Measurements from ENCODE around the gene DOCK9.

DOCK9 gene

DNA sequence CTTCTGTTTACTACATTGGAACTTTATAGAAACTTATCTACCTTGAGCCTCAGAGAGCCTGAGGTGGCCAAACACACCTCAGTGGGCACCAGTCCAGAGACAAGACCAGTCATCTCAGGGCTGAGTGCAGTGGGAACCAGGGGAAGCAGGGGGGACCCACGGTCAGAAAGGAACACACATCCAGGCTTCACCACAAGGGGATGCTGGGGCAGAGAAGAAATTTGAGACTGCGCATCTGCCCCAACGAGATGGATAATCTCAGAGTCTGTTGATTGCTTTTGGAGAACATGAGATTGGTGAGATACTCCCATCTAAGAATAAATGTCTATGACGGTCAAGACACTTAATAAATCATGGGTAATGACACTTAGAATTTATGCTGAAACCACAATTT is 98.7 kb downstream of the DOCK9 start:
- no peak for DNase-seq

DNA sequence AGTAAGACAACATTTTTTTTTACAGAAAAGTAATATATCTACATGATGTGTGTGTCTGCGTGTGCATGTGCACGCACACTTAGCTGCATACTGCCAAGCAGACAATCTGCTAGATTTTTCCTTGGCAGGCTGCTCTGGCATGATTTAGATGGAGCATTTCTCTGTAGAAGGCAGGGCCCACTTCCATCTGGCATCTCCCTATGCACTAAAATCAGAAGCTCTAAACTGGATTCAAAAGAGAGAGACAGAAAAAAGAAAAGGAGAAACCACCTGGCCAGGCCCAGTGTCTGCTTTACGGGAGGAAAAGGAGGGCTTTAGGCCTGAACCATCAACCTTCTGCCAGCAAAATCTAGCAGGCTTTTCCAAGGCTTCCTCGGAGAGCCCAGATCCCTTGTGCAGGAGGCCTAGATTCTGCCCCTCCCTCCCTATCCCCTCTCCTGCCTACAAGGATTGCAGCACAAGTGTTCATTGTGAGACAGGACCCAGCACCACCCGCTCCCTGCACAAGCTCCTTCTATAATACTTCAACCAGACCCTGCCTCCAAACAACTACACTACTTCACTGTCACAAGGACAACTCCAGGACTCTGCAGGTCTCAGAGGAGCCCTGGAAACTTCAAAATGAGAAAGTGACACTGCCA is 99.3 kb downstream of the DOCK9 start:
- DNase-seq, result no peak

DNA sequence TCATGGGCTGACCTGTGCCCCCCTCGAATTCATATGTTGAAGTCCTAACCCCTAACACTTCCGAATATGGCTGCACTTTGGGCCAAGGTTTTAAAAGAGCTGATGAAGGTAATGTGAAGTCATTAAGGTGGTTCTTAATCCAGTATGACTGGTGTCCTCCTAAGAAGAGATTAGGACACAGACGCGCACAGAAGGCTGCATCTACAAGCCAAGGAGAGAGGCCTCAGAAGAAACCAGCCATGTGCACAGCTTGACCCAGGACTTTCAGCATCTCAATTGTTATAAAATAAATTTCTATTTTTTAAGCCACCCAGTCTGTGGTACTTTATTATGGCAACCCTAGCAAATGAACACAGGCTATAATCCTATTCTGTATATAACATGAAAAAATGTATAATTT is 99.9 kb downstream of the DOCK9 start:
- DNase-seq, result no peak

DNA sequence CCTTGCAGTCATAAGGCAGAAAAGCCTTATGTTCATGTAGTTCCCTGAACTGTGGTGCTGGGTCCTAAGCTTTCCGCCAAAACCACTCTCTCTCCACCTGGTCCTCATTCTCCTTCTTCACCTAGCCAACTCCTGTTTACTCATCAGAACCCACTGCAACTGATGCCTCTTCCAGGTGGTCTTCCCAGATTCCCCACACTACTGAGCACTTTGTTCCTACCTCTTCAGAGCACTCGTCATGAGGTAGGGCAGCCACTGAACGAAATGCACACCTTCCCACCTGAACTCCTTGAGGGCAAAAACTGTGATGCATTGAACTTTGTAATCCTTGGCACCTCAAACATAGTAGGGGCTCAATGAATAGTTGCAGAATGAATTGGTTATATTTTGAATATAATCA is 100.4 kb downstream of the DOCK9 start:
- no peak for DNase-seq

DNA sequence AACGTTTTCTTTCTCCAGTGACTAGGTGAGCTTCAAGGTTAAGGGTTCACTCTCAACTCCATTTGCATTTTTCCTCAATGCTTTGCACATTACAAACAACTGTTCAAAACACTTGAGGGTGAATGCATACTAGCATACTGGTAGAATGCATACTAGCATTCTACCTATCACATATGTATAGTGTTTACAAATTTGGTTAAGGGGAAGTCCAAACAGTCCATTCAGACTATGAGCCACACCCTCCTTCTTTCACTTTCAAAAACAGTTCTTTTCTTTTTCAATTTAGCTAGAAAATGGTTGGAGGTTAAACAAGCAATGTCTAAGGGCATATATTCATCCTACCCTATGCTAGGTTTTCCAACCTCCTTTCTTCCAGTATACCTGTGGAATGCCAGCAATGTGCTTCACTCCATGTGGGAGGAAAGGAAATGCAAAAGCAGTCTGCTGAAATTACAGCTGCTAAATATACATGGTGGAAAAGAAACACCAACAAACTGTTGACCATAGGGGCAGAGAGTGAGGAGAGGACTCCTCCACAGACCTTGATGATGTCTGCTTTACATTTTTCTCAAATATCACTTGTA is 102.6 kb downstream of the DOCK9 start:
- no peak for DNase-seq

DNA sequence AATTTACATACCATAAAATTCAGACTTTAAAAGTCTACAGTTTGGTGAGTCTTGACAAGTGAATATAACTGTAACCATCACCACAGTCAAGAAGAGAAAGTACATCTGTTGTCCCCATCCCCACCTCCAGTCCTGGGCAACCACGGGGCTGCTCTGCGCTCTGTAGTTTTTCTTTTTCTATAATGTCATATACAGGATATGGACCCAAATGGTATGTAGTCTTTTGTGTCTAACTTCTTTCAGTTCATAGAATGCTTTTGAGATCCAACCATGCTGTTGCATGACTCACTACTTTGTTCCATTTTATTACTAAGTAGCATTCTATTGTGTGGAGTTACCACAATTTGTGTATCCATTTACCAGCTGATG is 103.9 kb downstream of the DOCK9 start:
- DNase-seq, result no peak

DNA sequence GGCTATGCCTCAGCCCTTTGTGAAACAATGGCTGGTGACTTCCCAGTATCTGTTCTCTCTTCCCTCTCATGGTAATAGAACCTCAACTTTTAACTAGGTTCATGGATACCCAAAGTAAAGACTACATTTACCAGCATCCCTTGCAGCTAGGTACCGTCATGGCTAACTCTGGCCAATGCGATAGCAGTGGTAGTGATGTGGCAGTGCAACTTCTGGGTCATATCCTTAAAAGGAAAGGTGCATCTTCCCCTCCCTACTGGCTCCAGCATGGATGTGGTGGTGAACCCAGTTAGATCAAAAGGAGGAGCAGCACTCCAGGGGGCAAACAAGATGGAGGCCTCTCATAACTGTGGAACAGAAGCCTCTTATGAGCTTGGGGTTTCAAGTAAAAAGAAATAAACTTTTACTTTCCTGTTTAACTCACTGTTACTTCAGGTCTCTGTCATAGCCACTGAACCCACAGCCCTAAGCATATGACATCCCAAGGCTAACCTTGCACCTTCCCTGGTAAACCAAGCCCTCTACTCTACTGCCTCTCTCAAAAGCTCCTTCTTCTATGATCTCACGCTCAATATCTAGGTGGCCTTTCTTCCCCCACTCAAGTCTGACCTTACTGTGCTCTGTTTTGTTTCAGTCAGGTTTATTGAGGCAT is 104.4 kb downstream of the DOCK9 start:
- DNase-seq, result no peak

DNA sequence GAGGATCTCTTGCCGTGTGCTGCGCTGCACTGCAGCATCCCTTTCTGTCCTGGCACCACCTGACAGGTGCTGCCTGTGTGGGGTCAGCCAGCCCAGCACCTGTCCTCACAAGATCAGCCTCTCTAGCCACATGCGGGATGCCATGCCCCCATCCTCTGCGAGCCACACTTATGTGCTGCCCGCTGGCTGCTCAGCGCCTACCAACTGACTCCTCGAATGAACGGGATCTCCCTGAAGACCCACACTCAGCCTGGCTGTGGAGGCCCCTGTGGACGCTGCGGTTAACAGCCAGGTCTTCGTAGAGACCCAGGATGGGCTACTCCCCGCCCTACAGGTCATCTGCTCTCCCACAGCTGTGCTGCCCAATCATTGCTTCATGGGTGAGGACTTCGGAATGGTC is 106.1 kb downstream of the DOCK9 start:
- no peak for DNase-seq

DNA sequence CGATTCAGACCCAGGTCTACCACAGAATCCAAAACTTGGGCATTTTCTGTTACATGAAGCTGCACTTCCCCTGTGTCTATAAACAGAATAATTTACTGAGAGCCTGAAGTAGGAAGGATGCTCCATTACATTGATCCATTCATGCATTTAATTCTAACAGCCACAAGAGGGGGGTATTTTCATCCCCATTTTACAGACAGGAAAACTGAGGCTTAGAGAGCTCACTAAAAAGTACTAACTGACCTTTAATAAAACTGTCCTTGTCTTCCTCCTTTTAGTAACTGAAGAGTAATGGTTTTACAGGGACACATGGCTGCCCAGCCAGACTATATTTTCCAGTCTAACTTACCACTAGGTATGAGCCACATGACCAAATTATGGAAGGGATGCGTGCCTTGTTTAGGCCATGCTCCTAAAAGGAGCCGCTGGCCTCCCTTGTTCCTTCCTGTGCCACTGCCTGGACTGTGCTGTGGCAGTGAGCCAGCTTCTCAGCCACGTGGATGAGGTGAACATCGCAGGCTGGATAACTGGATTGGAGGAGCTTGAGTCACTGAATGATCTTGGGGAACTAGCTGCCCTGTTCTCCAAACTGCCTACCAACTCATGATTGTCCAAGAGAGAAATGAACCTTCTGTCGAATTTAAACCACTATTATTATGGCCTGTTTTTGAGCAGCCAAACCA is 108.3 kb downstream of the DOCK9 start:
- DNase-seq, result no peak

DNA sequence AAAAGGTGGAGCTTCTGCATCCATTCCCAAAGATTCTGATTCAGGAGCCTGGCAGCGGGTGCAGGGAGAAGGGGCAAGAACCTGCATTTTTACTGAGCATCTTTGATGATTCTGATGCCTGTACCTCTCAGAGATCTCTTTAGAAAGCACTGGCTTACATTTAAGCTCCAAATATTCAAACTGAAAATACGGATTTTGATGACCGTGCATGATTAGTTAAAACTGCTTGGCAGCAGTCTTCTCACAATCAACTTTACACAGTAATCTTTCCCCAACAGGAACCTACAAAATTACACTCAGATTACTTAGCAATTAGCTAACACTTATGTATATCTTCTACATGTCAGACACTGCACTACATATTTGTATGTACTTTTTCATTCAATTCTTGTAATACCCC is 108.9 kb downstream of the DOCK9 start:
- no peak for DNase-seq

DNA sequence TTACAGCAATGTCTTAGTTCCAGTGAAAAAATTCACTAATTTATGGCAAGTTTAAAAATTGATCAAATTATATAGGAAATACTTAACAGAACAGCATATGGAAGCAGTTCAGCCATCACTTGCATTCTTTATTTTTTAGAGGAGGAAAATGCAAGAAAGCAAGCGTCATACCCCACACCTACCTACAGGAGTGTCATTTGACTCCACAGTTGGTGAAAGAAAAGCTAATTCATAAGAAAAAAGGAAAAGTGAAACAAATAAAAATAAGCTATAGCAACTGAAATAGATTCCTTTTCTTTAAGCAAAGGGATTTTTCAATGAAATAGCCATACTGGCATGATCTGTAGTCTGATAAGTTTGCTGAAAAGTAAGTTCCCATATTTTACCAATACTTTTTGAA is 111.0 kb downstream of the DOCK9 start:
- no peak for DNase-seq

DNA sequence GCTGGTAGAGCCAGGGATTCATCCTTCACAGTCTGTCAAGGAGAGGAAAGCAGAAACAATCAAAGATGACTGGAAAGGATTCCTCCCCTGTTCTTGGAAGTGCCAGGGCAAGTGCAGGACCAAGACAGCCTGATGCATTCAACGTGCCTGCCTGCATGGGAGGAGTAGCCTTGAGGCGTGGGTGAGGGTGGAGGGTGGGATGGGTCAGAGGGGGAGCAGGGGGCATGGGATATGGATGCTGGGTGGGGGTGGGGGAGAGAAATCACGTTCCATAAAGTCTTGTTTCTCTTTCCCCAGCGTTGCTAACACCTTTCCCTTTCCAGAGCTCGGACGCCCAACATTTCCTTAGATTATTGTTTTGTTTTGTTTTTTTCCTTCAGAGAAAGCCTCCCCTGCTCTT is 117.4 kb downstream of the DOCK9 start:
- DNase-seq, result no peak

DNA sequence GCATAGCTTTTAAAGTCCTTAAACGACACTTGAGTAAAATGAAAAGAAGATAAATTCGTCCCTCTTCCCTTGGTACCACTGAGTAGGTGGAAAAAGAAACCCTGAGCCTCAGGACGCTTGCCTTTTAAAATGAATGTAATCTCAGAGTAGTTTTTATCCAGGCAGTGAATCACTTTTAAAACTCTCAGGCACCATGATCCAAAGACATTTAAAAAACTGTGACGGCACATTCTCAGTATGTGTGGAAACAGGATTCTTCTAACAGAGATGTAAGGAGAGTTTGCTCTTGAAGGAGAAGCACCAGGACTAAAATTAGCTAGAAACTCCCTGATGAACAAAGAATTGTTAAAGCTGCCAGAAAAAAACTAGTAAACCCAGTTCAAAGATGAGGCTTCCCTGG is 119.7 kb downstream of the DOCK9 start:
- DNase-seq, result no peak

DNA sequence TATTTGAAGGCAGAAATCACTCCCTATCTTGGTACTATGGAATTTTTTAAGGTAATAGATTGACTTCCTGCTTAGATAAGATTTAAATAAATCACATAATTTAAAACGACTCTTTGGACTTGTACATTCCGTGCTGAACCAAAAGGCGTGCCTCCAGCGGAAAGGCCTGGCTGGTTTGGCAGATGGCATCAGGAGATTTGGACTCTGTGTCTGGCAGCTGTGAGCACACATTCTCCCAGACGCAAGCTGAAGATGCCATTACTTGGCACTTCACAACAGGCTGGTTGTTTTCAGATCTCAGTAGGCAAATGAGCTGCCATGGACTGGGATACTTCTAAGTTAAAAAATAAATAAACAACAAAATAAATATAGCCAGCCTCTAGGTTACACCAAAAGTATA is 120.9 kb downstream of the DOCK9 start:
- no peak for DNase-seq

DNA sequence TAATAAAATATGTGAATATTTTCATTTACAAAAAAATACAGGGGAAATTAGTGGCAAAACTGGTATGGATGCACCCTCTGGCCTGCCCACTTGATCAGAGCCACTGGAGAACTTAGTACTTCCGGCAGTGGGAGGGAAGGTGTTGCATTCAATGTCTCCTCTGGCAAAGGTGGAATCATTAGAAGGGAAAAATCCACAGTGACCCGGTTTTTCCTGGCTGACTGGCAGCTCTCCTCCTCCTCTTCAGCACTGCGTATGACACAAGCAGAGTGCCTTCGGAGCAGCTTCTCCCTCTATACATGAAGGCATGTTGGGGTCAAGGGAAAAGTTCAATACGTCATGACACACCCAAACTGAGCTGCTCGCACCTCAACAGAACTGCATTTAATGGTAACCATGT is 123.4 kb downstream of the DOCK9 start:
- no peak for DNase-seq

DNA sequence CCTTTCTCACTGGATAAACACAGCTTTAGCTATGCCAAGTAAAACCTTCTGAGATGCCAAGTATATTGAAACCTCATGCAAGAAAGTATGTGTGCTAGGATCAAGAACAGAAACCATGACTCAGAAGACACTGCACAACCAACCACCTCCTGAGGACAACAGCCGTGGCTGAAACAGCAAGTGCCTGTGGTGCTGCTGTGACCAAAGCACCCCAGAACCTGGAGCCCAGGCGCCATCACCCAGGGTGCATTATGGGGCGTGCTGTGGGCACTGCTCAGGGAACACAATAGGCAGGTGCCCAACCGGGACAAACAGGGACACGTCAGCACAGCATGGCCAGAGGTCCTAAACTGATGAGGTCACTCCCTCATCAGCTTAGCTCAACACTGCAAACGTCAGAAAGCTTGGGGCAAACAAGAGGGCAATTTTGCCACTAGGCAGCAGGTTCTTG is 124.1 kb downstream of the DOCK9 start:
- DNase-seq, result no peak

DNA sequence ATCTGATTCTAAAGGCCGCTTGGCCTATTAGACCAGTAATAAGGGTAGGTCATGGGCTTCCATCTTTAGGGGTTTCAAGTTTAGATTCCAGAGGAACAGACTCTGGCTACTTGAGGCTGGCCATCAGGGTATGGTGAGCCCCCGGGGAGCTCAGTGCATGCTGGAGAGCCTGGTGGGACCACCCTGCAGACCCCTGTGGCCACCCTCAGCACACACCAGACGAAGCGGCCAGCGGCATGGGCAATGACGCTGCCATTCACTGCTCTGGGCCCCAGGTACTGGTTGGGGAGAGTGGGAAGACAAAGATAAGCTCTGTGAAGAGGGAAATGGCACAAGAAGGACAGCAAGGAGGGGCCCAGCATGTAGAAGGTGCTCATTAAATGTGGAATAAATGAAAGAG is 126.6 kb downstream of the DOCK9 start:
- DNase-seq, result no peak

DNA sequence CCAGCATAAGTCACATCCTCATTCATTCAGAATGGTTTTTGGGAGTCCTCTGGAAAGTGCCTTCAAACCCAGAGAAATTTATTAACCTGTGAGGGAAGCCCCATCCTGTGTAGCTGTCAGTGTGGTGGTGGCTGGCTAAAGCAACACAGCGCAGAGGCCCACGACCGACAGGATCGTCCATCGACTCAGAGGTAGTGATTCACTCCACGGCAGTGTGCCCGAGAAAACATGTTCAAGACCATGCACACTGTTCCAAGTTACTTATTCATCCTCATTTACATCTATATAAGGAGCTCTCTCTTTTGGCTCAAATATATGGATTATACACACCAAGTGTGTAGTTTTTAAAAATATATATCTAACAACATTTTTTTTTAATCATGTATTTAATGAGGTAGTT is 129.1 kb downstream of the DOCK9 start:
- no peak for DNase-seq

DNA sequence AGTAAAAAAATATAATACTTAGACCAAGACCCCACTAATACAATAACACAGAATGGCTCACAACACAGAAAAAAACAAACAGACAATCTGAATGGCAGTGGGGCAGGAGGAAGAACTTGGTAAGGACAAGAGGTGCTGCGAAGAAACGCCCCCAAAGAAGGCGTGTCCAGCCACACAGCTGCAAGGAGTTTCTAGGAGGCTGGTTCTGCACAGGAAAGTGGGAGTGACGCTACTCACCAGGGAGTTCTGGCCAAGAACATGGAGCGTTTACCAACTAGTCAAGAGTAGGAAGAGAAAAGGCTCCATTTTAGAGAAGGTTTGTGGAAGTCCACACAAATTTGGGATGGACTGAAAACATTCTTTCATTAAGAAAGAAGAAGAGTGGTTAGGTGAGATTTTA is 130.1 kb downstream of the DOCK9 start:
- DNase-seq, result no peak

DNA sequence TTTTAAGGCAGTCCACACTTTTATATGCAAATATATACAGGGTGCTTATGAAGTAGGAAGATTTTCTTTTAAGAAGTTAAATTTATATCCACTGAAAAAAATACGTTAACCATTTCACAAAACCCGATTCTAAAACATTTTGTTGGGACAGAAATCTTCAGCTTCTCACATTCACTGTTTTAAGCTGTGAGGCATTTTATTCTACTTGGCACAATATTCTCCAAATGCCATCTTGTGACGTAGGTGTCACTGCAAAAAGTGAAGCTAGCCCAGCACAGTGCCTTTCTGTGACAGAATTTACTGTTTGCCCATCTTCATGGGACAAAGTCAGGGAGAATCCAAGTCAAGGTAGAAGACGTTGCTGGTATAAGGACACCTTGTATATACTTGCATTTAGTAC is 130.9 kb downstream of the DOCK9 start:
- no peak for DNase-seq

DNA sequence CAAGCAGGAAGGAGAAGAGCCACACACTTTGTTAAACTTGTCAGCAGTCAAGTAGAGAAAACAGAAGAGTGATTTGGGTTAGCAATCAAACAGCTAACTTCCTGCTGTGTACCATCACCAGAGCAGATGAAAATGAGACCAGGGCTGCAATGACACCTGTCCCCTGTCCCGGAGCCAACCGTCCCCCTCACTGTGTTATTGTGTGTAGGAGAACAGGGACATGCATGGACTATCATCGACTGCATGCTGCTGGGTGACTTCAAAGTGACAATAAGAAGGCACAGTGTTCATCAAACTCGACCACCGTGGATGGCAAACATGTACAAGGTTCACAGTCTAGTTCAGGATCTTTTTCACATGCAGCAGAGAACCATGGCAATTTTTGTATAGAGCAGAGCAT is 131.3 kb downstream of the DOCK9 start:
- DNase-seq, result no peak

DNA sequence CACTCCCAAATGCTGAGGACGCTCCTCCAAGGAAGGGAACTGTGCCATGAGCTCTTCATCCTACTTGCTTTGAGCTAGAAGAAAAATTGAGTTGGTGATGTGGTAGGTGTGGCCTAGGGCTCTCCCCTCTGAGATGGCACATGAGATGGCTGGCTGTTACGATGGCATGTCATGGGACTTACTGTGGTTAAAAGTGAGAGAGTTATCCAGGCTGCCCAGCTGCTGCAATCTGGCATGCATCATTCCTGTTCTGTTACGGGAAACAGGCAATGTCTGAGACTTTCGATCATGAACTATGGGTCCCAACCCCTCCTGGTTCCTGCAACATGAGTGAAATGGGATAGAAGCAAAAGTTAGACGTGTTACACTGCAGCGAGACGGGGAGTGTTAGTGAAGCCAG is 132.1 kb downstream of the DOCK9 start:
- DNase-seq, result no peak

DNA sequence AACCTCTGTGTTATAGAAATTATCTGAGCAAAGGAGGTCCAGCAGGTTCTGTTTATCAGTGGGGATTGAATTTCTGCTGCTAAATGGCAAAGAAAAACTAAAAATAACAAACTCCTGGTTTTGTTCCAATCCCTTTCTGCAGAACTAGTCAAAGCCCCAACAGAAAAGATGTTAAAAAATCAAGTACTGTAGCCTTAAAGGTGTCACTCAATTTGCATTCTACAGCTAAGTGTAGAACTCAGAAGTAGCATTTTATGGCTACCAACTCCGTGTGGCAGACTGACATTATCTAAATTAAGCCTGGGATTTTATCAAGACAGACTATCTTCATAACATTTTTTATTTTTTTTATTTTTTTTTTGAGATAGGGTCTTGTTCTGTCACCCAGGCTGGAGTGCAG is 133.8 kb downstream of the DOCK9 start:
- no peak for DNase-seq

DNA sequence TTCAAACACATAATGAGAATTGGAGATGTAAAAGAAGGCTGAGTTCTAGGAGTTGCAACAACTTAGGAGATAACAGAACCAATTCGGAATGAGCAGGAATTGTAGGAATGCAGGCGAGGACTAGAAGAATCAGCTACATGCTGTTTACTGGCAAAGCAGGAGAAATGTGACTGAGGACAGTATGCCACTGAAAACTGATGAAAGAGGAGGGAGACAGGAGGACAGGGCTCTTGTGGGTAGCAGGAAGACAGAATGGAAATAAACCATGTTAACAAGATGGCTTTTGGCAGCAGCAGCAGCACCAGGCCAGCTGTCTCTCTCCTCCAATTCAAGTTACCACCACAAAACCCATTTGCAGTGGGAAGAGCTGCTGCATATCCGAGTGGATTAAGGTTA is 134.4 kb downstream of the DOCK9 start:
- DNase-seq, result no peak
